Erythroblast (primary cell): ENCODE measurements around the gene NR2F1.

Source experiments
- GATA1 ChIP-seq: IDR thresholded peaks from 2 replicates; pipeline ENCODE4 v1.6.1; 2011; ENCODE audit warnings: low read depth, mild to moderate bottlenecking, control low read depth, low read length, moderate library complexity
- POLR2A ChIP-seq: IDR thresholded peaks from 2 replicates; pipeline ENCODE4 v1.6.1; 2011; ENCODE audit warnings: mild to moderate bottlenecking, low read length

GRCh38 chr5:93557021-93557604, 25.9 kb upstream of the NR2F1 start:
- TF ChIP-seq POLR2A (no peak), GATA1 (no peak)
